SK-N-SH (cell line): Measurements from ENCODE around the gene BUB3.

Experiments used
- RXRA ChIP-seq: IDR thresholded peaks from 2 replicates; pipeline ENCODE4 v1.4.0; 2012; ENCODE audit warnings: low read depth, mild to moderate bottlenecking, borderline replicate concordance
- TAF1 ChIP-seq: IDR thresholded peaks from 2 replicates; pipeline ENCODE4 v1.6.1; 2012; ENCODE audit warnings: low read depth, mild to moderate bottlenecking, low read length, moderate library complexity, borderline replicate concordance
- TEAD4 ChIP-seq: IDR thresholded peaks from 2 replicates; pipeline ENCODE4 v1.4.0; 2012; ENCODE audit warnings: mild to moderate bottlenecking, borderline replicate concordance; ENCODE audit not compliant: insufficient read depth
- TF ChIP-seq, protein P1 (sequence below): fragments of 200-600 bp; sonication (generic); IDR thresholded peaks from 2 replicates; pipeline ENCODE4 v1.6.1; 2017; ENCODE audit warnings: antibody characterized with exemption, mild to moderate bottlenecking, moderate library complexity
- TF ChIP-seq, protein P2 (sequence below): fragments of 150-350 bp; IDR thresholded peaks from 2 replicates; pipeline ENCODE4 v1.6.1; 2017; ENCODE audit warnings: antibody characterized with exemption, low read length, low read depth, borderline replicate concordance
- TF ChIP-seq, protein P3 (sequence below): IDR thresholded peaks from 2 replicates; pipeline ENCODE4 v1.4.0; 2012; ENCODE audit warnings: low read depth, borderline replicate concordance
- TF ChIP-seq, protein P4 (sequence below): fragments of 150-350 bp; IDR thresholded peaks from 2 replicates; pipeline ENCODE4 v1.6.1; 2016; ENCODE audit warnings: mild to moderate bottlenecking, low read depth, low read length

DNA sequence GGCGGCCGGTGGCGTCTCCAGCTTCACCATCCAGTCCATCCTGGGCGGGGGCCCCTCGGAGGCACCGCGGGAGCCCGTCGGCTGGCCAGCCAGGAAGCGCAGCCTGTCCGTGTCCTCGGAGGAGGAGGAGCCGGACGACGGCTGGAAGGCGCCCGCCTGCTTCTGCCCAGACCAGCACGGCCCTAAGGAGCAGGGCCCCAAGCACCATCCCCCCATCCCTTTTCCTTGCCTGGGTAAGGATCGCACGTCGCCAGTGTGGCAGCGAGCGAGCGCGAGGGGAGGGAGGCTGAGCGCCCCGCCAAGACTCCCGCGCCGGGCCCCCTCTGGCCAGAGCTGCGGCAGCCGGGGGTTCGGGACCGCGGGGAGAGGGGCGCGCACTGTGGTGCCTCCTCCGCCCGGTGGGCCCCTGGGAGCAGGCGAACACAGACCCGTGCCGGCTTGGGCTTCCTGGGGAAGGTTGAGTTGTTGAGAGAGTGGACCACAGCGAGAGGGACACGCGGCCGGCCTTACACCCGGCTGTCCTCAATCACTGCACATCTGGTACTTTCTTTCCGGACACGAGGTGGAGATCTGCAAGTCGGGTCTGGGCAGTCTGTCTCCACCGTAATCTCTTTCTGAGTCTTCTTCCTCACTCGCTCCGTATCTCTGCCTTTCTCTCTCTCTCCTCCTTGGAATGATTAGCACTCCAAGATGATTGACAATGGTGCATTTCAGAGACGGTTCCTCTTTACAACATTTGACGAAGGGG, 5.6 kb upstream of the BUB3 start:
- TF ChIP-seq, protein P1, sequence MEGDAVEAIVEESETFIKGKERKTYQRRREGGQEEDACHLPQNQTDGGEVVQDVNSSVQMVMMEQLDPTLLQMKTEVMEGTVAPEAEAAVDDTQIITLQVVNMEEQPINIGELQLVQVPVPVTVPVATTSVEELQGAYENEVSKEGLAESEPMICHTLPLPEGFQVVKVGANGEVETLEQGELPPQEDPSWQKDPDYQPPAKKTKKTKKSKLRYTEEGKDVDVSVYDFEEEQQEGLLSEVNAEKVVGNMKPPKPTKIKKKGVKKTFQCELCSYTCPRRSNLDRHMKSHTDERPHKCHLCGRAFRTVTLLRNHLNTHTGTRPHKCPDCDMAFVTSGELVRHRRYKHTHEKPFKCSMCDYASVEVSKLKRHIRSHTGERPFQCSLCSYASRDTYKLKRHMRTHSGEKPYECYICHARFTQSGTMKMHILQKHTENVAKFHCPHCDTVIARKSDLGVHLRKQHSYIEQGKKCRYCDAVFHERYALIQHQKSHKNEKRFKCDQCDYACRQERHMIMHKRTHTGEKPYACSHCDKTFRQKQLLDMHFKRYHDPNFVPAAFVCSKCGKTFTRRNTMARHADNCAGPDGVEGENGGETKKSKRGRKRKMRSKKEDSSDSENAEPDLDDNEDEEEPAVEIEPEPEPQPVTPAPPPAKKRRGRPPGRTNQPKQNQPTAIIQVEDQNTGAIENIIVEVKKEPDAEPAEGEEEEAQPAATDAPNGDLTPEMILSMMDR = no peak
- TF ChIP-seq, protein P2, sequence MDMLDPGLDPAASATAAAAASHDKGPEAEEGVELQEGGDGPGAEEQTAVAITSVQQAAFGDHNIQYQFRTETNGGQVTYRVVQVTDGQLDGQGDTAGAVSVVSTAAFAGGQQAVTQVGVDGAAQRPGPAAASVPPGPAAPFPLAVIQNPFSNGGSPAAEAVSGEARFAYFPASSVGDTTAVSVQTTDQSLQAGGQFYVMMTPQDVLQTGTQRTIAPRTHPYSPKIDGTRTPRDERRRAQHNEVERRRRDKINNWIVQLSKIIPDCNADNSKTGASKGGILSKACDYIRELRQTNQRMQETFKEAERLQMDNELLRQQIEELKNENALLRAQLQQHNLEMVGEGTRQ = no peak
- TF ChIP-seq RXRA (no peak), TAF1 (no peak), TEAD4 (no peak)
- TF ChIP-seq, protein P3, sequence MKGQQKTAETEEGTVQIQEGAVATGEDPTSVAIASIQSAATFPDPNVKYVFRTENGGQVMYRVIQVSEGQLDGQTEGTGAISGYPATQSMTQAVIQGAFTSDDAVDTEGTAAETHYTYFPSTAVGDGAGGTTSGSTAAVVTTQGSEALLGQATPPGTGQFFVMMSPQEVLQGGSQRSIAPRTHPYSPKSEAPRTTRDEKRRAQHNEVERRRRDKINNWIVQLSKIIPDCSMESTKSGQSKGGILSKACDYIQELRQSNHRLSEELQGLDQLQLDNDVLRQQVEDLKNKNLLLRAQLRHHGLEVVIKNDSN = no peak
- TF ChIP-seq, protein P4, sequence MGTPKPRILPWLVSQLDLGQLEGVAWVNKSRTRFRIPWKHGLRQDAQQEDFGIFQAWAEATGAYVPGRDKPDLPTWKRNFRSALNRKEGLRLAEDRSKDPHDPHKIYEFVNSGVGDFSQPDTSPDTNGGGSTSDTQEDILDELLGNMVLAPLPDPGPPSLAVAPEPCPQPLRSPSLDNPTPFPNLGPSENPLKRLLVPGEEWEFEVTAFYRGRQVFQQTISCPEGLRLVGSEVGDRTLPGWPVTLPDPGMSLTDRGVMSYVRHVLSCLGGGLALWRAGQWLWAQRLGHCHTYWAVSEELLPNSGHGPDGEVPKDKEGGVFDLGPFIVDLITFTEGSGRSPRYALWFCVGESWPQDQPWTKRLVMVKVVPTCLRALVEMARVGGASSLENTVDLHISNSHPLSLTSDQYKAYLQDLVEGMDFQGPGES = no peak
